Spleen (tissue), 11 donors: ENCODE measurements around the gene SSUH2. TPM values are rescaled to one million over a fixed set of nuclear protein-coding genes. Genes with fewer than 3 reads are reported as not detected.

Experiments used
- DNase-seq: peaks from one replicate; pipeline ENCODE4 v3.0.0-alpha.2; 2020
- H3K27ac ChIP-seq, 8 donors: fragments of 200-600 bp; sonication (generic) in 7 of 8; 1 replicate in 4 of 8; 2 replicates in 4 of 8; pipeline versions ENCODE4 v1.5.0 to v1.8.0; 2016 to 2021; ENCODE audit warnings: inconsistent platforms in 4 of 8, mild to moderate bottlenecking in 4 of 8, moderate library complexity in 1 of 8
- H3K27me3 ChIP-seq, 7 donors: fragments of 200-600 bp; sonication (generic) in 6 of 7; replicated peaks in 1 of 7; 1 replicate in 4 of 7; 2 replicates in 3 of 7; pipeline versions ENCODE4 v1.5.0 to v1.8.0; 2016 to 2021; ENCODE audit warnings: inconsistent platforms in 3 of 7, mild to moderate bottlenecking in 1 of 7
- H3K36me3 ChIP-seq, 6 donors: fragments of 200-600 bp; sonication (generic) in 5 of 6; 1 replicate in 4 of 6; 2 replicates in 2 of 6; pipeline versions ENCODE4 v1.5.0 to v1.8.0; 2016 to 2021; ENCODE audit warnings: inconsistent platforms in 2 of 6
- H3K4me1 ChIP-seq, 6 donors: fragments of 200-600 bp; sonication (generic) in 5 of 6; 1 replicate in 3 of 6; 2 replicates in 3 of 6; pipeline versions ENCODE4 v1.5.0 to v1.8.0; 2016 to 2021; ENCODE audit warnings: inconsistent platforms in 3 of 6
- H3K4me3 ChIP-seq, 8 donors: fragments of 200-600 bp; sonication (generic) in 7 of 8; 1 replicate in 4 of 8; 2 replicates in 4 of 8; pipeline versions ENCODE4 v1.5.0 to v1.8.0; 2016 to 2021; ENCODE audit warnings: inconsistent platforms in 4 of 8, mild to moderate bottlenecking in 4 of 8, moderate library complexity in 2 of 8
- H3K9me3 ChIP-seq, 8 donors: fragments of 200-600 bp; sonication (generic) in 7 of 8; 1 replicate in 4 of 8; 2 replicates in 4 of 8; pipeline versions ENCODE4 v1.5.0 to v1.8.0; 2016 to 2021; ENCODE audit warnings: inconsistent platforms in 4 of 8
- POLR2A ChIP-seq, 3 donors: fragments of 450-650 bp; IDR thresholded peaks; one replicate each; pipeline ENCODE4 v1.5.1; 2017; ENCODE audit warnings: antibody characterized with exemption in 3 of 3, mild to moderate bottlenecking in 1 of 3
- POLR2AphosphoS5 ChIP-seq, 3 donors: sonication (generic); formaldehyde crosslinking; IDR thresholded peaks; one replicate each; pipeline ENCODE4 v1.5.1; 2017; ENCODE audit warnings: antibody characterized with exemption in 3 of 3
- WGBS, 5 donors: extraction: QIAGEN DNeasy Blood & Tissue Kit in 3 of 5; methylation state at CpG; one replicate each; pipeline versions ENCODE4 v1.1.5 to v1.1.7; 2013 to 2018; 5-methylcytosine and 5-hydroxymethylcytosine counted together
- intact Hi-C: fragments of 100-400 bp; cut with DNase I; formaldehyde crosslinking; loops from one replicate; pipeline ENCODE4 v1.15.0; 2023; ENCODE audit warnings: low total_unique reads
- polyA plus RNA-seq, 3 donors: library from polyadenylated mRNA; stranded (reverse); fragments of 200-250 nt; gene quantifications; one replicate each; pipeline ENCODE4 v1.2.1, GENCODE V29; 2013
- total RNA-seq, 7 donors: library from RNA; depleted of rRNA in 3 of 7; stranded (reverse); fragments of >200 nt in 3 of 7; fragmentation: NEBNext Ultra II Directional in 4 of 7; extraction: Animal tissue kit (Norgen Biotek cat#: 25700) in 4 of 7; gene quantifications; one replicate each; pipeline versions ENCODE4 v1.1.0 to v1.2.1, GENCODE V29; 2016 to 2021
- TF ChIP-seq, protein P1 (sequence below), 11 experiments: fragments of 200-600 bp in 7 of 11; fragments of 450-650 bp in 4 of 11; sonication (generic) in 4 of 11; IDR thresholded peaks in 8 of 11; conservative IDR thresholded peaks in 3 of 11; 1 replicate in 7 of 11; 2 replicates in 4 of 11; pipeline versions ENCODE4 v1.4.0 to v1.8.0; 2016 to 2021; ENCODE audit warnings: antibody characterized with exemption in 11 of 11, inconsistent platforms in 4 of 11, mild to moderate bottlenecking in 1 of 11
- donor health status: healthy with polysubstance abuse.
- donor health status: DM: no; HTN: no; CAD: no; lungs with moderate emphysema.
- donor health status: DM: no; HTN: no; CAD: no.
- donor health status: Bipolar disorder and iron deficiency.
- donor health status: healthy.
- donor health status: DM: no; HTN: no; CAD: no.
- donor health status: DM: yes; HTN: yes; CAD: no.

The SSUH2 gene
- total and polyA plus RNA-seq, 10 donors = 0.94 to 4.5 (median 1.7) TPM

DNA sequence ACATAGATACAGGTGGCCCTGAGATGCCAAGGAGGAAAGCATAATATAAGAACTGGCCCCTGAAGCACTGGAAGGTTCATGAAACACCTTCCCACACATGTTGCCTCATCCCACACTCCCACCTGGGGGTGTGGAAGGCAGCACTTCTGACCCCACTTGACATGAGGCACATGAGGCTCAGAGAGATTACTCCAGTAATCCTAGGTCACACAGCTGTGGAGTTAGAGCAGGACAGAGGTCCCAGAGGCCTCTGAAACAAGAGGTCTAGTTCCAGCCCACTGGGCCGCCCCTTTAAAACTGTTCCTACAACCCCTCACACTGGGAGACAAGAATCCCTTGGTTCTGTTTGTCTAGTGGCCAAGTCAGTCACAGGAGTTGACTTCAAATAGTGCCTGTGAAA, 7.2 kb downstream of the SSUH2 start:
- Histone ChIP-seq H3K36me3 (no peaks in the 10 kb centered on the region), H3K27me3 (peaks cover 0 to 3% (median 0%) of the 10 kb centered on the region in 7 donors)

DNA sequence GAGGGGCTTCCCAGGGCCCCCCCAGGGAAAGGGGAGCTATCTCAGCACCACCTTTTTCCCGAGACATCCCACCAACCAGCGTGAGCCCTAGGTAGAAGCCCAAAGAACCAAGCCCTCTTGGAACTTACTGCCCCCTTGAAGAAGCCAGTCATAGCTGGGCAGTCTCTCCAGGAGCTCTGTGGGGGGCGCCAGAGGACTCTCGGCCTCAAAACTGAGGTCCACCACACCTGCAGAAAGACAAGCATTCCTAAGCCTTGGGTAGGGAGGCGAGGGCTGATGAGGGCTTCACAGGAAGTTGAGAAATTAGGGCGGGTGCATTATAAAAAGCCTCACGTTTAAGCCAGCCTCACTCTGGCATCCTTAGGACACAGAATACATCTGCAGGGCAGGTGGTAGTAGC, 9.0 kb downstream of the SSUH2 start:
- peaks cover 0 to 8% (median 0%) of the 10 kb centered on the region in 8 donors for H3K9me3 ChIP-seq
- 66 to 83% (median 73%) methylated on average over 7 of the region's 7 CpGs for WGBS, 5 donors
- no peak overlapping the region for H3K27ac ChIP-seq
- DNase-seq = peak; percentile 39
- intact Hi-C loops = no loop called here
- no peak overlapping the region for H3K4me3 ChIP-seq
- TF ChIP-seq POLR2AphosphoS5 (IDR thresholded peaks at IDR 0.05) = no peak
- TF ChIP-seq POLR2A (IDR thresholded peaks at IDR 0.05) = no peak
- TF ChIP-seq, protein P1, sequence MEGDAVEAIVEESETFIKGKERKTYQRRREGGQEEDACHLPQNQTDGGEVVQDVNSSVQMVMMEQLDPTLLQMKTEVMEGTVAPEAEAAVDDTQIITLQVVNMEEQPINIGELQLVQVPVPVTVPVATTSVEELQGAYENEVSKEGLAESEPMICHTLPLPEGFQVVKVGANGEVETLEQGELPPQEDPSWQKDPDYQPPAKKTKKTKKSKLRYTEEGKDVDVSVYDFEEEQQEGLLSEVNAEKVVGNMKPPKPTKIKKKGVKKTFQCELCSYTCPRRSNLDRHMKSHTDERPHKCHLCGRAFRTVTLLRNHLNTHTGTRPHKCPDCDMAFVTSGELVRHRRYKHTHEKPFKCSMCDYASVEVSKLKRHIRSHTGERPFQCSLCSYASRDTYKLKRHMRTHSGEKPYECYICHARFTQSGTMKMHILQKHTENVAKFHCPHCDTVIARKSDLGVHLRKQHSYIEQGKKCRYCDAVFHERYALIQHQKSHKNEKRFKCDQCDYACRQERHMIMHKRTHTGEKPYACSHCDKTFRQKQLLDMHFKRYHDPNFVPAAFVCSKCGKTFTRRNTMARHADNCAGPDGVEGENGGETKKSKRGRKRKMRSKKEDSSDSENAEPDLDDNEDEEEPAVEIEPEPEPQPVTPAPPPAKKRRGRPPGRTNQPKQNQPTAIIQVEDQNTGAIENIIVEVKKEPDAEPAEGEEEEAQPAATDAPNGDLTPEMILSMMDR (IDR thresholded peaks at IDR 0.05 in 8 of 11, conservative IDR thresholded peaks at IDR 0.05 in 3 of 11) = no peak
- H3K27me3 ChIP-seq = peaks cover 0 to 3% (median 0%) of the 10 kb centered on the region in 7 donors
- H3K36me3 ChIP-seq = no peaks in the 10 kb centered on the region
- H3K4me1 ChIP-seq = peaks cover 0 to 18% (median 0%) of the 10 kb centered on the region in 6 donors

More for the DNA sequence above, 7.2 kb downstream of the SSUH2 start:
- intact Hi-C loops = no loop called here
- TF ChIP-seq, protein P1 (IDR thresholded peaks at IDR 0.05 in 8 of 11, conservative IDR thresholded peaks at IDR 0.05 in 3 of 11) = no peak
- TF ChIP-seq POLR2AphosphoS5 (IDR thresholded peaks at IDR 0.05) = no peak
- TF ChIP-seq POLR2A (IDR thresholded peaks at IDR 0.05) = no peak
- Histone ChIP-seq H3K4me3 (no peak overlapping the region), H3K9me3 (peaks cover 0 to 8% (median 0%) of the 10 kb centered on the region in 8 donors), H3K4me1 (peaks cover 0 to under 1% (median 0%) of the 10 kb centered on the region in 6 donors), H3K27ac (no peak overlapping the region)
- 80 to 100% (median 95%) methylated on average over 1 of the region's 1 CpG for WGBS, 5 donors
- DNase-seq = no peak

DNA sequence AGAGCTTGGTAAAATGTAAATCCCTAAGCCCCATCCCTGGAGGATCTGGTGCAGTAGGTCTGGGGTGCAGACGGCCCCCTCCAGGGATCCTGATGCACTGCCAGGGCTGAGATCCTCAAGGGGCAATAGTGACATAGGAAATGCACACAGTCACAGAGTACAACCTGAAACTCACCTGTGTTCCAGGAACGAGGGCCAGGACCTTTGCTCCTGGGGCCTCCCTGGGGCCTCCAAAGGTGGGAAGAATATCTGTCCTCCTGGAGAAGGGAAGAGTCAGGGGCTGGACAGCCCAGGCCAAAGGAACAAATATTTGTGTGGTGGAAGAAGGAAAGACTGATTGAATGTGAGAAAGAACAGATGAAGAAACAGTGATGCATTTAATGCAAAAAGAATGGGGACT, 9.5 kb downstream of the SSUH2 start:
- H3K4me1 ChIP-seq = peaks cover 0 to 23% (median 0%) of the 10 kb centered on the region in 6 donors
- peaks cover 0 to 3% (median 0%) of the 10 kb centered on the region in 7 donors for H3K27me3 ChIP-seq
- intact Hi-C loops = no loop called here
- DNase-seq = no peak
- H3K36me3 ChIP-seq = no peaks in the 10 kb centered on the region
- H3K9me3 ChIP-seq = peaks cover 0 to 8% (median 0%) of the 10 kb centered on the region in 8 donors
- WGBS, 5 donors = 83 to 91% (median 85%) methylated on average over 2 of the region's 2 CpGs
- no peak overlapping the region for H3K4me3 ChIP-seq
- H3K27ac ChIP-seq = no peak overlapping the region
- TF ChIP-seq POLR2A (IDR thresholded peaks at IDR 0.05) (no peak), POLR2AphosphoS5 (IDR thresholded peaks at IDR 0.05) (no peak)
- TF ChIP-seq, protein P1 (IDR thresholded peaks at IDR 0.05 in 8 of 11, conservative IDR thresholded peaks at IDR 0.05 in 3 of 11) = no peak

DNA sequence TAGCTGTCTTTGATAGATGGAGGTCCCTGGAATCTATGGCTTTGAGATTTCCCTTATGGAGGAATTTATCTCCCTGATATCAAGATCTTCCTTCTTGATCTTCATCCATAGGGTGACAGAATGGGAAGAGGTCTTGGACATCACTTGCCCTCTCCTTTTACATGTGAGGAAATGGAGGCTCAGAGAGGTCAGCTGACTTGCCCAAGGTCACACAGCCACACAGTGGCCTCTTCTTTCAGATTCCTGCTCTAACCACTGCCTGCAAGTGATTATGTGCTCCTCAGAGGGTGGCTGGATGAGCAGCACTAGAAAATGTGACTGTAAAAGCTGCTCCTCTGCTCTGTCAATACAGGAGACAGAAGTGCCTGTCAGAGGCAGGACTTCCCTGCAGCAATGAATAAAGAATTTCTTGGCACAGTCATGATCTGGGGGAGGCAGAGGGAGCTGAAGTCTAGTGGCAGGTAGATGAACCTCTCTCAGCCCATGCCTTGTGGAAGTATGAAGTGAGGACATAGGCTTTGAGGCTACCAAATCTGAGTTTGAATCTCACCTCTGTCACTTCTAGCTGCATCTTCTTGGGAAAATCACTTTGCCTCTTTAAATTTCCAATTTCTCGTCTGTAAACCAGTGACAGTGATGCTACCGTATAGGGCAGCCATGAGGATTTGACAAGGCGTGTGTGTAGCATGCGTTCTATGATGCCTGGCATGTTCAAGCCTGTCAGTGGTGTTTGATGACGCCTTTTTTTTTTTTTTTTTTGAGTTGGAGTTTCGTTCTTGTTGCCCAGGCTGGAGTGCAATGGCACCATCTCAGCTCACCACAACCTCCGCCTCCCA, 12.0 kb downstream of the SSUH2 start:
- 86 to 92% (median 88%) methylated on average over 7 of the region's 7 CpGs for WGBS, 5 donors
- peaks cover 0 to 23% (median 0%) of the 10 kb centered on the region in 6 donors for H3K4me1 ChIP-seq
- intact Hi-C loops = no loop called here
- no peaks in the 10 kb centered on the region for H3K27me3 ChIP-seq
- no peaks in the 10 kb centered on the region for H3K36me3 ChIP-seq
- H3K4me3 ChIP-seq = no peak overlapping the region
- no peak for DNase-seq
- TF ChIP-seq POLR2A (IDR thresholded peaks at IDR 0.05) (no peak), POLR2AphosphoS5 (IDR thresholded peaks at IDR 0.05) (no peak)
- TF ChIP-seq, protein P1 (IDR thresholded peaks at IDR 0.05 in 8 of 11, conservative IDR thresholded peaks at IDR 0.05 in 3 of 11) = no peak
- peaks cover 0 to 8% (median 0%) of the 10 kb centered on the region in 8 donors for H3K9me3 ChIP-seq
- no peak overlapping the region for H3K27ac ChIP-seq
